B cell (primary cell): ENCODE data around the gene CAPZB. TPM values are rescaled to one million over a fixed set of nuclear protein-coding genes. Genes with fewer than 3 reads are reported as not detected.

Experiments used
- ATAC-seq: fragments of 200-7000 bp; cut with Tn5 transposase; one replicate; pipeline ENCODE4 v1.10.0; 2021; ENCODE audit warnings: low read depth, mild to moderate bottlenecking, moderate number of reproducible peaks, moderate library complexity
- CTCF ChIA-PET: fragments of 350-600 bp; sonication (Branson Sonifier 250); formaldehyde crosslinking; loops from one replicate; lab custom pipeline; 2021; ENCODE audit warnings: antibody characterized with exemption, inconsistent platforms; lab: Charles Lee
- POLR2A ChIA-PET: fragments of 350-600 bp; sonication (Branson Sonifier 250); formaldehyde crosslinking; loops from one replicate; lab custom pipeline; 2021; ENCODE audit warnings: antibody characterized with exemption; lab: Charles Lee
- DNase-seq: peaks from one replicate; pipeline ENCODE4 v3.0.0; 2013
- H2AFZ ChIP-seq: 2 replicates; pipeline ENCODE4 v1.6.1; 2012; ENCODE audit warnings: mild to moderate bottlenecking, low read depth, low read length; ENCODE audit not compliant: insufficient read depth, poor library complexity, severe bottlenecking
- H3K27ac ChIP-seq, 2 donors: 1 replicate in 1 of 2; 2 replicates in 1 of 2; pipeline ENCODE4 v1.5.1; 2012 to 2013; ENCODE audit warnings: low read length in 2 of 2, mild to moderate bottlenecking in 2 of 2, moderate library complexity in 1 of 2
- H3K27me3 ChIP-seq, 4 experiments: fragments of 200-600 bp in 1 of 4; sonication (generic) in 1 of 4; replicated peaks in 1 of 4; 1 replicate in 2 of 4; 2 replicates in 2 of 4; pipeline versions ENCODE4 v1.6.1 to v1.7.0; 2013 to 2016; ENCODE audit warnings: low read length in 3 of 4, mild to moderate bottlenecking in 2 of 4, mixed read lengths in 1 of 4, moderate library complexity in 1 of 4; ENCODE audit not compliant: insufficient read depth in 4 of 4, control insufficient read depth in 3 of 4; ENCODE audit errors: control extremely low read depth in 1 of 4
- H3K36me3 ChIP-seq, 2 experiments: replicated peaks in 1 of 2; 1 replicate in 1 of 2; 2 replicates in 1 of 2; pipeline versions ENCODE4 v1.6.1 to v1.7.1; 2013; ENCODE audit warnings: low read length in 1 of 2; ENCODE audit not compliant: insufficient read depth in 2 of 2, control insufficient read depth in 1 of 2; ENCODE audit errors: control extremely low read depth in 1 of 2, extremely low read depth in 1 of 2
- H3K4me1 ChIP-seq, 2 donors: fragments of 200-600 bp in 1 of 2; sonication (generic) in 1 of 2; 1 replicate in 1 of 2; 2 replicates in 1 of 2; pipeline versions ENCODE4 v1.5.1 to v1.6.1; 2013 to 2017; ENCODE audit warnings: low read length in 2 of 2; ENCODE audit not compliant: control insufficient read depth in 2 of 2, insufficient read depth in 2 of 2
- H3K4me2 ChIP-seq: replicated peaks from 2 replicates; pipeline ENCODE3; 2012; ENCODE audit warnings: mild to moderate bottlenecking, low read depth, low read length; ENCODE audit not compliant: poor library complexity, severe bottlenecking
- H3K4me3 ChIP-seq, 5 experiments: fragments of 200-600 bp in 1 of 5; sonication (generic) in 1 of 5; 1 replicate in 3 of 5; 2 replicates in 2 of 5; pipeline versions ENCODE4 v1.5.1 to v1.7.0; 2011 to 2016; ENCODE audit warnings: low read length in 4 of 5, mild to moderate bottlenecking in 4 of 5, low read depth in 2 of 5, control low read depth in 1 of 5, moderate library complexity in 1 of 5; ENCODE audit not compliant: insufficient read depth in 1 of 5; ENCODE audit errors: control extremely low read depth in 1 of 5, extremely low read depth in 1 of 5
- H3K79me2 ChIP-seq: fragments of 200-600 bp; sonication (generic); one replicate; pipeline ENCODE4 v1.6.0; 2016; ENCODE audit warnings: low read length; ENCODE audit not compliant: control insufficient read depth, insufficient read depth
- H3K9ac ChIP-seq: fragments of 200-600 bp; sonication (generic); 2 replicates; pipeline ENCODE4 v1.6.1; 2017; ENCODE audit warnings: mild to moderate bottlenecking, low read length, moderate library complexity
- H3K9me3 ChIP-seq, 3 donors: one replicate each; pipeline versions ENCODE4 v1.6.1 to v1.7.1; 2013; ENCODE audit warnings: low read length in 2 of 3; ENCODE audit not compliant: control insufficient read depth in 2 of 3, insufficient read depth in 1 of 3; ENCODE audit errors: control extremely low read depth in 1 of 3
- H4K20me1 ChIP-seq: 2 replicates; pipeline ENCODE4 v1.6.0; 2012; ENCODE audit warnings: mild to moderate bottlenecking, low read length; ENCODE audit not compliant: insufficient read depth, control insufficient read depth, poor library complexity, severe bottlenecking
- H3K27ac Mint-ChIP-seq: one replicate; pipeline ENCODE4 v1.8.0; 2021; ENCODE audit warnings: mixed read lengths
- H3K27me3 Mint-ChIP-seq: one replicate; pipeline ENCODE4 v1.8.0; 2021; ENCODE audit warnings: mixed read lengths
- H3K4me1 Mint-ChIP-seq: one replicate; pipeline ENCODE4 v1.8.0; 2021; ENCODE audit warnings: mixed read lengths
- H3K4me3 Mint-ChIP-seq: one replicate; pipeline ENCODE4 v1.8.0; 2021; ENCODE audit warnings: mixed read lengths
- H3K9me3 Mint-ChIP-seq: one replicate; pipeline ENCODE4 v1.8.0; 2022; ENCODE audit warnings: mixed read lengths; ENCODE audit not compliant: insufficient read depth
- CTCF ChIP-seq: fragments of 200-600 bp; IDR thresholded peaks from one replicate; pipeline ENCODE4 v1.8.0; 2022; ENCODE audit warnings: antibody characterized with exemption, mild to moderate bottlenecking
- EZH2 ChIP-seq: IDR thresholded peaks from 2 replicates; pipeline ENCODE4 v1.6.1; 2012; ENCODE audit warnings: borderline replicate concordance, low read depth, mild to moderate bottlenecking, moderate library complexity, low read length; ENCODE audit not compliant: insufficient read depth, poor library complexity, severe bottlenecking
- WGBS: methylation state at CpG from one replicate; pipeline ENCODE4 v1.1.5; 2013; ENCODE audit warnings: missing lambda C conversion rate; ENCODE audit not compliant: insufficient coverage; 5-methylcytosine and 5-hydroxymethylcytosine counted together
- intact Hi-C: fragments of 100-400 bp; cut with micrococcal nuclease; formaldehyde crosslinking; loops from one replicate; pipeline ENCODE4 v1.10.0; 2022
- polyA plus RNA-seq: library from polyadenylated mRNA; depleted of rRNA; stranded (reverse); fragments of >200 nt; gene quantifications from 2 replicates; pipeline ENCODE4 v1.2.3, GENCODE V29; 2012
- total RNA-seq, 2 donors: library from RNA; stranded (reverse); fragments of 120-200 nt in 1 of 2; gene quantifications; 1 replicate in 1 of 2; 2 replicates in 1 of 2; pipeline versions ENCODE4 v1.2.3 to v1.2.4, GENCODE V29; 2013 to 2022

Gene CAPZB
- total and polyA plus RNA-seq, 2 donors (not counting 1 experiment from before 2014, with no cell fraction given), result 126 to 193 TPM

GRCh38 chr1:19327736-19328135 lies 157.6 kb downstream of the CAPZB start:
- intact Hi-C loops, result no loop called here
- WGBS, result 95% methylated on average over 7 of the region's 9 CpGs
- peaks cover 22% of the 10 kb centered on the region for H3K79me2 ChIP-seq
- H3K4me3 Mint-ChIP-seq, result no peak overlapping the region
- H2AFZ ChIP-seq, result no peak overlapping the region
- H3K4me1 ChIP-seq, result no peaks in the 10 kb centered on the region
- no peak for ATAC-seq
- no peaks in the 10 kb centered on the region for H3K27me3 Mint-ChIP-seq
- H3K27ac ChIP-seq, result no peak overlapping the region
- no peak overlapping the region for H3K4me2 ChIP-seq
- POLR2A ChIA-PET, result no interaction called here
- H3K27ac Mint-ChIP-seq, result no peak overlapping the region
- H3K9me3 Mint-ChIP-seq, result no peaks in the 10 kb centered on the region
- H3K36me3 ChIP-seq, result peaks cover 0 to 41% of the 10 kb centered on the region in 2 experiments
- H3K27me3 ChIP-seq, result no peaks in the 10 kb centered on the region
- CTCF ChIA-PET, result no interaction called here
- no peak for TF ChIP-seq CTCF
- TF ChIP-seq EZH2, result no peak
- H3K9me3 ChIP-seq, result no peaks in the 10 kb centered on the region
- no peak for DNase-seq
- no peaks in the 10 kb centered on the region for H4K20me1 ChIP-seq
- H3K4me1 Mint-ChIP-seq, result no peaks in the 10 kb centered on the region
- H3K4me3 ChIP-seq, result no peak overlapping the region
- no peak overlapping the region for H3K9ac ChIP-seq

GRCh38 chr1:19327301-19327700 lies 158.0 kb downstream of the CAPZB start:
- no peaks in the 10 kb centered on the region for H3K4me1 ChIP-seq
- H3K27ac ChIP-seq, result no peak overlapping the region
- H3K27me3 ChIP-seq, result no peaks in the 10 kb centered on the region
- H3K4me3 ChIP-seq, result no peak overlapping the region
- H3K36me3 ChIP-seq, result peaks cover 0 to 45% of the 10 kb centered on the region in 2 experiments
- H3K4me2 ChIP-seq, result no peak overlapping the region
- no peak for TF ChIP-seq CTCF
- no peak for TF ChIP-seq EZH2
- 91% methylated on average over 7 of the region's 16 CpGs for WGBS
- Mint-ChIP-seq H3K9me3 (no peaks in the 10 kb centered on the region), H3K4me3 (no peak overlapping the region), H3K4me1 (no peaks in the 10 kb centered on the region), H3K27me3 (no peaks in the 10 kb centered on the region), H3K27ac (no peak overlapping the region)
- H2AFZ ChIP-seq, result no peak overlapping the region
- no peak overlapping the region for H3K9ac ChIP-seq
- CTCF ChIA-PET, result no interaction called here
- ATAC-seq, result no peak
- no peak for DNase-seq
- peaks cover 26% of the 10 kb centered on the region for H3K79me2 ChIP-seq
- no peaks in the 10 kb centered on the region for H3K9me3 ChIP-seq
- intact Hi-C loops, result no loop called here
- POLR2A ChIA-PET, result no interaction called here
- H4K20me1 ChIP-seq, result peaks cover 1% of the 10 kb centered on the region
